WERI-Rb-1 (cell line): ENCODE measurements around the gene ME3.

Source experiments
- DNase-seq: peaks from one replicate; pipeline ENCODE4 v3.0.0-alpha.2; 2020
- H3K27ac ChIP-seq: fragments of 250-450 bp; sonication (Bioruptor Pico); 2 replicates; pipeline ENCODE4 v1.5.1; 2020; ENCODE audit warnings: mild to moderate bottlenecking, moderate library complexity
- H3K27me3 ChIP-seq: fragments of 250-450 bp; sonication (Bioruptor Pico); 2 replicates; pipeline ENCODE4 v1.5.1; 2021; ENCODE audit warnings: mild to moderate bottlenecking, low read depth, moderate library complexity; ENCODE audit not compliant: insufficient read depth, severe bottlenecking
- H3K36me3 ChIP-seq: fragments of 250-450 bp; sonication (Bioruptor Pico); 2 replicates; pipeline ENCODE4 v1.5.1; 2020; ENCODE audit warnings: mild to moderate bottlenecking, moderate library complexity
- H3K4me3 ChIP-seq: 2 replicates; pipeline ENCODE4 v1.5.1; 2011; ENCODE audit warnings: low read depth, mild to moderate bottlenecking, control low read depth, low read length
- H3K9me3 ChIP-seq: fragments of 250-450 bp; sonication (Bioruptor Pico); 2 replicates; pipeline ENCODE4 v1.5.1; 2021; ENCODE audit warnings: mild to moderate bottlenecking, moderate library complexity; ENCODE audit not compliant: severe bottlenecking
- TF ChIP-seq, protein P1 (sequence below): IDR thresholded peaks from 2 replicates; pipeline ENCODE4 v1.5.1; 2011; ENCODE audit warnings: low read depth, mild to moderate bottlenecking, control low read depth, inconsistent platforms, low read length

ME3 gene

DNA sequence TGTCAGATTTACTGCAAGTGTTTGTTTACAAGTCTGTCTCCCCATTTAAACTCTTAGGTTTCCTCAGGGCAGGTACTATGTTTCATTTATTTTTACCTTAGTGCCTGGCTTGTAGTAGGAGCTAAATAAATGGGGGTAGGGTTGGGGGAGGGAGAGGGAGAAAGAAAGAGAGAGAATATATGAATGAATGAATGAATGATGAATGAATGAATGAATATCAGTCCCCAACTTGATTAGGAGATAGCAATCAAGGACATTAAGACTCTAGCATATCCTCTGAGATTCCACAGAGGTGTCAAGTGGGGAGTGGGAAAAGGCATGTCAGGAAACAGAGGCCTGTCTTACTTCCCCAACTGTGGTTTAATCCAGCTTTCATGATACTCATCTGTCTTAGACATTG, 83.2 kb downstream of the ME3 start:
- TF ChIP-seq, protein P1, sequence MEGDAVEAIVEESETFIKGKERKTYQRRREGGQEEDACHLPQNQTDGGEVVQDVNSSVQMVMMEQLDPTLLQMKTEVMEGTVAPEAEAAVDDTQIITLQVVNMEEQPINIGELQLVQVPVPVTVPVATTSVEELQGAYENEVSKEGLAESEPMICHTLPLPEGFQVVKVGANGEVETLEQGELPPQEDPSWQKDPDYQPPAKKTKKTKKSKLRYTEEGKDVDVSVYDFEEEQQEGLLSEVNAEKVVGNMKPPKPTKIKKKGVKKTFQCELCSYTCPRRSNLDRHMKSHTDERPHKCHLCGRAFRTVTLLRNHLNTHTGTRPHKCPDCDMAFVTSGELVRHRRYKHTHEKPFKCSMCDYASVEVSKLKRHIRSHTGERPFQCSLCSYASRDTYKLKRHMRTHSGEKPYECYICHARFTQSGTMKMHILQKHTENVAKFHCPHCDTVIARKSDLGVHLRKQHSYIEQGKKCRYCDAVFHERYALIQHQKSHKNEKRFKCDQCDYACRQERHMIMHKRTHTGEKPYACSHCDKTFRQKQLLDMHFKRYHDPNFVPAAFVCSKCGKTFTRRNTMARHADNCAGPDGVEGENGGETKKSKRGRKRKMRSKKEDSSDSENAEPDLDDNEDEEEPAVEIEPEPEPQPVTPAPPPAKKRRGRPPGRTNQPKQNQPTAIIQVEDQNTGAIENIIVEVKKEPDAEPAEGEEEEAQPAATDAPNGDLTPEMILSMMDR: no peak
- H3K9me3 ChIP-seq: no peaks in the 10 kb centered on the region
- no peak for DNase-seq
- H3K4me3 ChIP-seq: no peak overlapping the region
- H3K36me3 ChIP-seq: peaks cover 3% of the 10 kb centered on the region
- H3K27me3 ChIP-seq: no peaks in the 10 kb centered on the region
- H3K27ac ChIP-seq: no peak overlapping the region

DNA sequence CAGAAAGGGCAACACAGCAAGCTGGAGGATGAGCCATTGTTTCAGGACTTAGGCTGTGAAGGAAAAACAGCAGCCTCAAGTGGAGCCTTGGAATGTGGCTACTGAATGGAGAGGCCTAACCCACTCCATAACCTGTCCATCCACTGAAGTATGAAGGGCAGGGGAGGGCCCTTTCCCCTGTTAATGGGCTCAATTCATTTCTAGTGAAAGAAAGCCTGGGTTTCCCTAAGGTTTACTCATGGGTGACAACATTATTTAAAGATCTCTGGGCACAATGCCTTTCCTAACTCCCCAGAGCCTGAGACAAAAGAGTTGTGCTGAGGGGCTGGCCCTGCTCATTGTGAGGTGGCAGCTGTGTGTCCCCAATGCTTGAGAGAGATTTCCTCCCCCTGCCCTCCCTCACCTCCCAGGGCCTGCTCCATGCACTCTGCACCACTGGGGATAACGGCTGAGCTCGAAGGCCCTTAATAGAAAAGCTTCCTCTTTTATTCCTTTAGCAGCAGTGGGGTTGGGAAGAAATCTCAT, 83.8 kb downstream of the ME3 start:
- peaks cover 3% of the 10 kb centered on the region for H3K36me3 ChIP-seq
- H3K9me3 ChIP-seq: no peaks in the 10 kb centered on the region
- no peak for DNase-seq
- no peak overlapping the region for H3K27ac ChIP-seq
- TF ChIP-seq, protein P1: no peak
- no peaks in the 10 kb centered on the region for H3K27me3 ChIP-seq
- H3K4me3 ChIP-seq: no peak overlapping the region

DNA sequence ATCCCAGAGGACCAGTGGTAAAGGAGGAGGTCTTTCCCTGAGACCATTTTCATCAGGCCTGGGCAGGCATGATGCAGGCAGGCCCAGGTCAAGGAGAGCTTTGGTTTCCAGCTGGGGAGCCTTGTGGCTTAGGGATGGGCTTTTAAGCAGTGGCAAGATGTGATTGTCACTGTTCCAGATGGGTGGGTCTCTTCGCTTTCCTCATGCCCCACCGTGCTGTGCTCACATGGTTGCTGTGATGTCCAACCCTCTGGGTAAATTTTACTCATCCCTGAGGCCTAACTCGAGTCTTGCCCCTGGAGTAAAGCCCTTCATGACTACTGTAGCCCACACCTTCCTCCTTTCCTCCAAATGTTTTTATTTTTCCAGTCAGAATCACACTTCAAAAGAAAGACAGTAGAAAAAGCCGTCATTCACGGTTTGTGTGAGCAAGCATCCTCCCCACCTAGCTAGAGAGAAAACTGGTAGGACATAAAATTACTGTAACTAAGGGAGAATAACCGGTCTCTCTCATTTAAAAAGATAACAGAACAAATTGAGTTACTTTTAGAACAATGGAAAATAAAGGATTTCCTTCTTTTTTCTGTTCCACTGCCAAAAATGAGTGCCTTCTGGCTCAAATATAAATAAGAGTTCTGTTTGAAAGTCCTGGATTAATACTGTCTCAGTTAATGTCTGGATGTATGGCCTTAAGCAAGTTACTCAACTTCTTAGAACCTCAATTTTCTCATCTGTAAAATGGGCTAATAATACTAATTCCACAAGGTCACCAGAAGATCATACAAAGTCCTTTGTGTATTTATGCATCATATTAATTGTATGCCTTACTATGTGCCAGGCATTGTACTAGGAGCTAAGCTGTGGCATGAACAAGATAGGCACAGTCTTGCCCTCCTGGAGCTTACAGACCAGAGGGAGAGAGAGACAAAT, 84.9 kb downstream of the ME3 start:
- Histone ChIP-seq H3K27ac (no peak overlapping the region), H3K36me3 (peaks cover 3% of the 10 kb centered on the region), H3K27me3 (no peaks in the 10 kb centered on the region), H3K9me3 (no peaks in the 10 kb centered on the region), H3K4me3 (no peak overlapping the region)
- TF ChIP-seq, protein P1: no peak
- no peak for DNase-seq

DNA sequence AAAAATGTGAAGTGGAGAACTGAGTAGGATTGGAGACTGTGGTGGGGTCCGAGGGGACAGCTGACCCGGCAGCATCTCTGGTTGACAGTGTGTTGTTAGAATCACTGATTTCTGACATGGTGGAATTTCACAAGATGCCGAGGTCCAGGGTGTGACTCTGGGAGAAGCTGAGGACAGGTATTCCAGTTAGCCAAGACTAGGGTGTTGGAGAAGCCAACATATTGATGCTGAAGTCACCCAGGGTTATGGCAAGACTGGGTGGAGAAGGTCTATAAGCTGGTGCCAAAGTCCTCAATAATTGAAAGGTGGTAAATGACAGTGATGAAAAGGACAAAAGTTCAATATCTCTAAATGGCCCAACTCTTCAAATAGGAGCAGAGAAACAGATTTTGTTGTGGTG, 86.1 kb downstream of the ME3 start:
- DNase-seq: no peak
- Histone ChIP-seq H3K27ac (no peak overlapping the region), H3K9me3 (no peaks in the 10 kb centered on the region), H3K27me3 (no peaks in the 10 kb centered on the region), H3K4me3 (no peak overlapping the region), H3K36me3 (peaks cover 3% of the 10 kb centered on the region)
- TF ChIP-seq, protein P1: no peak

DNA sequence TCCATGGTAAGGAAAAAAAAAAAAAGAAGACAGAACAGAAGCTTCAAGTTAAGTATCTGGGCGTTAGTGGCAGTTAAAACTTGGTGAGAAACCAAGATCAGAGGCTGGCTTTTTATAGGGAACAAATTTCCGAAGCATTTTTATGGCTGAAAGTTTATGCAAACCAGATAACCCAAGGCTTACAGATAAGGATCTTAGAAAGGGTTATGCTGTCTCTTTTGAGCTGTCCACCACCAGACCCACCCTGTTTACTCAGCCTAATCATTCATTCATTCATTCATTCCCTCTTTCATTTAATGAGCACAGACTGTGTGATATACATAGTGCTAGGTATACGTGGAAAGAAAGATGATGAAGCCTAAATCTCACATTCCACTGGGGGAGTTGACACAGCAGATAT, 89.5 kb downstream of the ME3 start:
- TF ChIP-seq, protein P1: no peak
- Histone ChIP-seq H3K27me3 (no peaks in the 10 kb centered on the region), H3K9me3 (no peaks in the 10 kb centered on the region), H3K4me3 (no peak overlapping the region), H3K36me3 (no peaks in the 10 kb centered on the region), H3K27ac (no peak overlapping the region)
- no peak for DNase-seq

DNA sequence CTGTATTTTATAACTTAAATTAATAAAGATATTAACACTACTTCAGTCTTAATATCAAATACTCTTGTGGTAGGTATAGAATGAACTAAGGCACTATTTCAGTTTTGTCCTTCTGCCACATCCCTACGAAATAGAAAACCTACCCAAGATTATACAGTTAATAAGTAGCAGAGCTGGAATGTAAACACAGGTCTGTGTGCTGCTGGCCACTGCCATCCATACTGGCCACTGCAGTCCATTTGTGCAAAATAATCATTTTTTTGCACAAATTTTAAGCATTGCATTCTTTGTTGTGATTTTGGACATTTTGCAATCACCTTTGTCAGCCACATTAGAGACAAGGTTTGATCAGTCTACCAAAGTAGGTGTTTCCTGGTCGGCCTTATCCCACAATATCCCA, 91.9 kb downstream of the ME3 start:
- Histone ChIP-seq H3K9me3 (no peaks in the 10 kb centered on the region), H3K27ac (no peak overlapping the region), H3K4me3 (no peak overlapping the region), H3K36me3 (no peaks in the 10 kb centered on the region), H3K27me3 (no peaks in the 10 kb centered on the region)
- DNase-seq: no peak
- TF ChIP-seq, protein P1: no peak
